Measurements from ENCODE around the gene DDRGK1.

The DDRGK1 gene

GRCh38 chr20:3240776-3241363 is 36.4 kb upstream of the DDRGK1 start:
- no peaks in the 10 kb centered on the region for H3K9me3 ChIP-seq (ENCODE audit: insufficient read depth, low read length)

DNA sequence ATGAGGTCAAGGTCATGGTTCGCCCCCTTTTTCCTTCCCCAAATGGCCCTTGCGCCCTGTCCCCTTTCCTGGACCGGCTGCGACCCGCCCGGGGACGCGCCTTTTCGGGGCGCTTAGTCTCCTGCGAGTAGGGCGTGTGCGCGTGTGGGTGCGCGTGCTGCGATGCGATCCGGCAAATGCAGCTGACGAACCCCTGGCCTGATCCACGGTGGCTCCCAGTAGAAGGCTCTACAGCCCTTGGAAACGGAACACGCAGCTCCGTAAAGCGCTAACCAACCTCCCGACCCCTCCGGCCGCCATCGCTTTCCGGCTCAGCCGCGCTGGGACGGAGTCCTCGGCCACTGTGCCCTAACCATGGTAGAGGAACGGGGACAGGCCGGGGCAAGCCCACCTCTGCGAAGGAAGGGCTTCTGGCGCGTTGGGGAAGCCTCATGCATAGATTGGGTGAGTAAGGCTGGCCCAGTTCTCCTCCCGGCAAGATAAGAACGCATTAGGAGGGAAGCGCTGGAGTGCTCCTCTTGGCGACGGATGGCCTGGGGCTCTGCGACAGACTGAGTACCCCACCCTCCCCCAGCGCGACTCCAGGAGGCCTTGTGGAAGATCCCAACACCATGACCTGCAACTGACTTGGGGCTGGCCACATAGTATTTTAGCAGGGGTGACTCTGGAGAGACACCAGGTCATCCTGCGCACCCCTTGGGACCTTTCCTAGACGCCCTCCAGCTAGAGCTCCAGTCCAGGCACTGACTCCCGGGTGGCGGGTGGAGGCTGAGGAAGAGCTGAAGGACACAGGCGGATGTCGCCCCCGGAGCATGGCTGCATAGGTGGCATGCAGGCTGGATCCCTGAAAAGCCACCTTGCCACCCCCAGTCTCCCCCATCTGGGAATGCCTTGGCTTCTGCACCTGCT is 35.6 kb upstream of the DDRGK1 start:
- no peak overlapping the region for H3K27ac ChIP-seq (ENCODE audit: low read length)
- H3K79me2 ChIP-seq (ENCODE audit: low read length) = no peaks in the 10 kb centered on the region
- peak overlapping the region; percentile 77 for H3K4me3 ChIP-seq (ENCODE audit: low read length)
- no peak overlapping the region for H3K9ac ChIP-seq (ENCODE audit: low read length)
- H3K4me1 ChIP-seq (ENCODE audit: low read length) = peaks cover 5% of the 10 kb centered on the region
- no peaks in the 10 kb centered on the region for H3K9me3 ChIP-seq (ENCODE audit: insufficient read depth, low read length)
- peaks cover 24% of the 10 kb centered on the region for H3K27me3 ChIP-seq (ENCODE audit: low read depth, low read length)
- peak overlapping the region; percentile 82 for H3K4me2 ChIP-seq (ENCODE audit: low read length)
- H4K20me1 ChIP-seq (ENCODE audit: insufficient read depth, low read length) = no peaks in the 10 kb centered on the region
- TF ChIP-seq, protein P1, sequence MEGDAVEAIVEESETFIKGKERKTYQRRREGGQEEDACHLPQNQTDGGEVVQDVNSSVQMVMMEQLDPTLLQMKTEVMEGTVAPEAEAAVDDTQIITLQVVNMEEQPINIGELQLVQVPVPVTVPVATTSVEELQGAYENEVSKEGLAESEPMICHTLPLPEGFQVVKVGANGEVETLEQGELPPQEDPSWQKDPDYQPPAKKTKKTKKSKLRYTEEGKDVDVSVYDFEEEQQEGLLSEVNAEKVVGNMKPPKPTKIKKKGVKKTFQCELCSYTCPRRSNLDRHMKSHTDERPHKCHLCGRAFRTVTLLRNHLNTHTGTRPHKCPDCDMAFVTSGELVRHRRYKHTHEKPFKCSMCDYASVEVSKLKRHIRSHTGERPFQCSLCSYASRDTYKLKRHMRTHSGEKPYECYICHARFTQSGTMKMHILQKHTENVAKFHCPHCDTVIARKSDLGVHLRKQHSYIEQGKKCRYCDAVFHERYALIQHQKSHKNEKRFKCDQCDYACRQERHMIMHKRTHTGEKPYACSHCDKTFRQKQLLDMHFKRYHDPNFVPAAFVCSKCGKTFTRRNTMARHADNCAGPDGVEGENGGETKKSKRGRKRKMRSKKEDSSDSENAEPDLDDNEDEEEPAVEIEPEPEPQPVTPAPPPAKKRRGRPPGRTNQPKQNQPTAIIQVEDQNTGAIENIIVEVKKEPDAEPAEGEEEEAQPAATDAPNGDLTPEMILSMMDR (IDR thresholded peaks at IDR 0.05; ENCODE audit: low read depth, low read length) = no peak
- TF ChIP-seq EZH2phosphoT487 (IDR thresholded peaks at IDR 0.05; ENCODE audit: low read depth) = no peak
- no peak overlapping the region for H2AFZ ChIP-seq (ENCODE audit: low read depth, low read length)
- H3K36me3 ChIP-seq (replicated peaks; ENCODE audit: low read depth, low read length) = no peaks in the 10 kb centered on the region

More at GRCh38 chr20:3240776-3241363, 36.4 kb upstream of the DDRGK1 start:
- TF ChIP-seq, protein P1 (IDR thresholded peaks at IDR 0.05; ENCODE audit: low read depth, low read length) = no peak
- TF ChIP-seq EZH2phosphoT487 (IDR thresholded peaks at IDR 0.05; ENCODE audit: low read depth) = no peak
- peaks cover 5% of the 10 kb centered on the region for H3K4me1 ChIP-seq (ENCODE audit: low read length)
- H3K27me3 ChIP-seq (ENCODE audit: low read depth, low read length) = peaks cover 24% of the 10 kb centered on the region
- no peaks in the 10 kb centered on the region for H4K20me1 ChIP-seq (ENCODE audit: insufficient read depth, low read length)
- H3K9ac ChIP-seq (ENCODE audit: low read length) = no peak overlapping the region
- no peak overlapping the region for H3K4me2 ChIP-seq (ENCODE audit: low read length)
- H2AFZ ChIP-seq (ENCODE audit: low read depth, low read length) = no peak overlapping the region
- no peak overlapping the region for H3K4me3 ChIP-seq (ENCODE audit: low read length)
- H3K27ac ChIP-seq (ENCODE audit: low read length) = no peak overlapping the region
- H3K36me3 ChIP-seq (replicated peaks; ENCODE audit: low read depth, low read length) = no peaks in the 10 kb centered on the region
- no peaks in the 10 kb centered on the region for H3K79me2 ChIP-seq (ENCODE audit: low read length)

- no peaks in the 10 kb centered on the region for H3K79me2 ChIP-seq (ENCODE audit: low read length)
- no peak within 1 kb of the TSS for H3K27ac ChIP-seq (ENCODE audit: low read length)
- peak within 1 kb of the TSS; percentile 54 for H3K9ac ChIP-seq (ENCODE audit: low read length)
- peaks cover 24% of the 10 kb centered on the region for H3K27me3 ChIP-seq (ENCODE audit: low read depth, low read length)
- H3K4me1 ChIP-seq (ENCODE audit: low read length) = peaks cover 5% of the 10 kb centered on the region
- peak within 1 kb of the TSS; percentile 82 for H3K4me2 ChIP-seq (ENCODE audit: low read length)
- H3K36me3 ChIP-seq (replicated peaks; ENCODE audit: low read depth, low read length) = no peaks in the 10 kb centered on the region
- H3K9me3 ChIP-seq (ENCODE audit: insufficient read depth, low read length) = no peaks in the 10 kb centered on the region
- peak within 1 kb of the TSS; percentile 81 for H2AFZ ChIP-seq (ENCODE audit: low read depth, low read length)
- H3K4me3 ChIP-seq (ENCODE audit: low read length) = peak within 1 kb of the TSS; percentile 77
- TF ChIP-seq, protein P1 (IDR thresholded peaks at IDR 0.05; ENCODE audit: low read depth, low read length) = no peak
- H4K20me1 ChIP-seq (ENCODE audit: insufficient read depth, low read length) = no peaks in the 10 kb centered on the region
These were observed 34.8 kb upstream of the DDRGK1 start, which contains the start of gene SLC4A11 for GRCh38 chr20:3239026-3239866. TSS of gene SLC4A11 (minus strand) at chr20:3239190. CDS start at chr20:3239137, 53 bp downstream.
